GM12874 (cell line): ENCODE results near the gene CFAP91.

Source experiments
- TF ChIP-seq, protein P1 (sequence below): IDR thresholded peaks from 2 replicates; pipeline ENCODE4 v1.5.1; 2011; ENCODE audit warnings: low read depth, mild to moderate bottlenecking, control low read depth, low read length, moderate library complexity; ENCODE audit not compliant: insufficient read depth

Gene CFAP91

DNA sequence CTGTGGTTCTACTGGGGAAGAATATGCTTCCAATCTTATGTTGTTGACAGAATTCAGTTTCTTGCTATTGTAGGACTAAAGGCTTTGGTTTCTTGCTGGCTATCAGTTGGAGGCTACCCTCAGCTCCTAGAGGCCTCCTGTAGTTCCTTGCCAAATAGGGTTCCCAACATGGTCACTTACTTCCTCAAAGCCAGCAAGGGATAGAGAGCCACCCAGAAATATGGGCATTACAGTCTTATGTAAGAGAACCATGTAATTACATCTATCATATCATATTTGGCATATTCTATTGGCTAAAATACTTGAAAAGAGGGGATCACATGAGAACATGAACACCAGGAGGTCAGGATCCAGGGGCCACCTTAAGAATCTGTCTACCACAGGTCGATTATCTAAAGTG lies 19.4 kb upstream of the CFAP91 start:
- TF ChIP-seq, protein P1, sequence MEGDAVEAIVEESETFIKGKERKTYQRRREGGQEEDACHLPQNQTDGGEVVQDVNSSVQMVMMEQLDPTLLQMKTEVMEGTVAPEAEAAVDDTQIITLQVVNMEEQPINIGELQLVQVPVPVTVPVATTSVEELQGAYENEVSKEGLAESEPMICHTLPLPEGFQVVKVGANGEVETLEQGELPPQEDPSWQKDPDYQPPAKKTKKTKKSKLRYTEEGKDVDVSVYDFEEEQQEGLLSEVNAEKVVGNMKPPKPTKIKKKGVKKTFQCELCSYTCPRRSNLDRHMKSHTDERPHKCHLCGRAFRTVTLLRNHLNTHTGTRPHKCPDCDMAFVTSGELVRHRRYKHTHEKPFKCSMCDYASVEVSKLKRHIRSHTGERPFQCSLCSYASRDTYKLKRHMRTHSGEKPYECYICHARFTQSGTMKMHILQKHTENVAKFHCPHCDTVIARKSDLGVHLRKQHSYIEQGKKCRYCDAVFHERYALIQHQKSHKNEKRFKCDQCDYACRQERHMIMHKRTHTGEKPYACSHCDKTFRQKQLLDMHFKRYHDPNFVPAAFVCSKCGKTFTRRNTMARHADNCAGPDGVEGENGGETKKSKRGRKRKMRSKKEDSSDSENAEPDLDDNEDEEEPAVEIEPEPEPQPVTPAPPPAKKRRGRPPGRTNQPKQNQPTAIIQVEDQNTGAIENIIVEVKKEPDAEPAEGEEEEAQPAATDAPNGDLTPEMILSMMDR = no peak

DNA sequence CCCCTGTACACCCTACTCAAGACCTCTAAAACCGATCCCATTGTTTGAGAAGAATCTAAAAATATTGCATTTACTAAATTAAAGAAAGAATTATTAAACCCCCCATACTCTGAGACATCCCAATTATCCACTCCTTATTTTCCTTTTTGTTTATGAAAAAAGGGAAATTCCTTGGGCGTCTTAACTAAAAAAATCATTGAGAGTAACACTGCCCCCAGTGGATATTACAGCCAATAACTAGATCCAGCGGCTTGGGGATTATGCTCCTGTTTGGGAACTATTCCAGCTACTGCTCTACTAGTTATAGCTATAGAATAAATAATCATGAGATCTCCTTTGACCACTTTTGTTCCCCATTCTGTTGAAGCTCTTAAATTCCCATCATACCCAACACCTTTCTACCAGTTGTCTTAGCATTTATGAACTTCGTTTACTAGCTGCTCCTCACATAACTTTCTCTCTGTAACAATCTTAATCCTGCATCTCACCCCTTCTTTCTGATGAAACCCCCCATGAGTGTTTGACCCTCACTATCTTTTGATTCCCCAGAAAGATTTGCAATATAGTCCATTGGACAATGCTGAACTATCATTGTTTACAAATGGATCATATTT lies 12.7 kb upstream of the CFAP91 start:
- TF ChIP-seq, protein P1 = peak; percentile 18; the same call in 1 of the 2 replicates

DNA sequence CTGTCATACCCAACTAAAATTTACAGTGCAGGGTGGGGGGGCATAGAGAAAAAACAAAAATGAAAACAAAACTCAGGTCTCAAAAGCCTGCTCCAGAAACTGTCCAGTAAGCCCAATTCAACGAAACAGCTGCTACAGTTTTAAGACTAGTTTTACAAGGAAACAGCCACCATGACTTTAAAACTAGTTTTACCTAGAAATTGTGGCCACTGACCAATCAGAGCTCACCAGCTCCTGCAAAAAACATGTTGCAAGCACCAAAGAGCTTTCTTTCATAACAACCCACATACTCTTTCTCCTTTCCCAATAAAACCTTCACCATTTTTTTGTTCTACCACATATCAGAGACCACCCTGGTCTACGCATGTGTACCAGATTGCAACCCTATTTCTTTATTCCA lies 7.3 kb upstream of the CFAP91 start:
- TF ChIP-seq, protein P1 = no peak

DNA sequence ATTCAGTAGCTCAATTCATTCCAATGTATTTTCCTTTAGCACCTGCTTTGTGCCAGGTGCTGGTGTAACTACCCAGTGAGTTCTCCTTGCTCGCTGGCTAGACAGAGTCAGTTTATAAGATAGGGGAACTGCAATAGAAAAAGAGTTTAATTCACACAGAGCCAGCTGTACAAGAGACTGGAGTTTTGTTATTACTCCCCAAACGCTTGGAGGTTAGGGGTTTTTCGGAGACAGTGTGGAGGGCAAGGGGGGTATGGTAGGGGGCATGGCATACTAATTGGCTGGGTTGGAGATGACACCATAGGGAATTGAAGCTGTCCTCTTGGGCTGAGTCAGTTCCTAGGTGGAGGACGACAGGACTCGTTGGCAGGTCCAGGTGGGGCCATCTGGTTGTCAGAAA lies 5.4 kb upstream of the CFAP91 start:
- TF ChIP-seq, protein P1 = no peak

DNA sequence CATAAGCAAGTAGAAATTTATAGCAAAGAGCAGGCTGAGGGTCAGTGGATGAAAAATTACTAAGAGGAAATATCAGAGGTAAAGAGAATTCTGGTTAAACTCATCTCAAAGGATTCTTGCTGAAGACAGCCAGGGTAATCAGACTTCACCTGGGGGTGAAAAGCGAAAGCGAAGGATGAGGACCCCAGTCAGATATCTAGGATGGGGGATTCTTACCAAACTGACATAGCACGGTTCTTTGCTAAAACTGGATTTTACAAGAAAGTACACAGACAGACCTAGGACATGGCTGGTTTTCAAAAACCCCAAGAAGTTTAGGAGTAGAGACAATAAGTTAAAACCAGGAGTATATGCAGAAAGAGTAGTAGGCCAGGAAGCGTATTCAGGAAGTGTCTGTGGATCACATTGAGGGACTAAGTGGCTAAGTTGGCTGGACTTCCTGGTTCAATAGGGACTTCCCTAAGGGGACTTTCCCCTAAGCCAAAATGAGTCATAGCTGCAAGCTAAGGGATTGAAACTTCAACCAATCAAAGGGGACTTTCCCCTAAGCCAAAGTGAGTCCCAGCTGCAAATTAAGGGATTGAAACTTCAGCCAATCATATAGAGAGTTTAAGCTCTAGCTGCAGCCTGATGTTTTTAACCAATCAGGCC lies 2.4 kb upstream of the CFAP91 start:
- TF ChIP-seq, protein P1 = no peak

DNA sequence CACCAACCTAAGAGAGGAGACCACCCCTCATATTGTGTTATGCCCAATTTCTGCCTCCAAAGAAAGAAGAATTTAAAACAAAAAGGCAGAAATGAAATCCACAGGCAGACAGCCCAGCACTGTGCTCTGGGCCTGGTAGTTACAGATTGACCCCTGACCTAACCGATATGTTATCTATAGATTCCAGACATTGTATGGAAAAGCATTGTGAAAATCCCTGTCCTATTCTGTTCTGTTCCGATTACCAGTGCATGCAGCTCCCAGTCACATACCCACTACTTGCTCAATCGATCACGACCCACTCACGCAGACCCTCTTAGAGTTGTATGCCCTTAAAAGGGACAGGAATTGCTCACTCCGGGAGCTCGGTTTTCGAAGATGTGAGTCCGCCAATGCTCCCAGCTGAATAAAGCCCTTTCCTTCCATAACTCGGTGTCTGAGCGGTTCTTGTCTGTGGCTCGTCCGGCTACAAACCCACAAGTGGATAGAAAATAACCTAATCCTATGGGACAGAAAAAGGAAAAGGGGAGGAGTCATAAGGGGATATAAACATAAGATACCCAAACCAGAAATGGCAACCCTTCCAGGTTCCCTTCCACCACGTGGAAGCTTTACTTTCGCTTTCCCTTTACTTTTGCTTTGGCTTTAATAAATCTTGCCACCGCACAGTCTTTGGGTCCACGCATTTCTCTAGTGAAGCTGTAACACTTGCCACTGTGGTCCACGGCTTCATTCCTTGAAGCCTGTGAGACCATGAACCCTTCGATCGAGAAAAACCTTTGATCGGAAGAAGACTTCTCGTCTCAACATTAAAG lies 1.7 kb upstream of the CFAP91 start:
- TF ChIP-seq, protein P1 = no peak

DNA sequence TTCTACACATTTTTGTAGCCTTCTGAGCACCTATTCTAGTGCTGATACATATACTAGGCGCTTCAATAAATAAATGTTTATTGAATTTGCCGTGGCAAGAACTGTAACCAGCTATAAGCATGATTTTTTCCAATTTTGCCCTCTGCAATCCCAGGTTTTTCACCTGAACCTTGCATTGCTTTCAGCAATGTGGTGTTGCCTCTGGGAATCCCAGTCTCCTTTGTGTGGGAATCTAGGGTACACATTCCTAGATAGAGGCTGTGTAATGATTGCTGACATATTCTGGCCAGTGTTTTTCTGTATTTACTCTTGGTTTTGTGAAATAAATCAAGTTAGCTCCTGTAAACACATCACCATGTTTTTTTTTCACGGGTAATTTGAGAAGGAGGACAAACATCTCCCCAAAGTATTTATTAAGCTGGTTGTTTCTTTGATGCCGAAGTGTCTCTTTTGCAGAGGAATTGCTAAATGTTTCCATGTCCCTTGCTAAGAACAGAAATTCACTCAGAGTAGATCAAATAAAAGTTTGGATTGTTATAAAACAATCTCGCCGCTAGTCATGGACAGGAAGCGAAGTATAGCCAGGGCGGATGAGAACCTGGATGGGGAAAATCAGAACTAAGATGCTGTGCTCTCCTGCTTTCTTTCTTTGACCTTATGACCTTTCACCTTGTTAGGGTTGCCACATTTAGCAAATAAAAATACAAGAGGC lies 1.2 kb downstream of the CFAP91 start:
- TF ChIP-seq, protein P1 = no peak
